GM12891 (cell line): Measurements from ENCODE around the gene SUZ12.
"Not testable (repeated sequence)": the region's sequence is repeated elsewhere in the genome, so short reads cannot be mapped to it uniquely, and the experiment has no call there.

Source experiments
- DNase-seq: peaks from one replicate; pipeline ENCODE4 v3.0.0; 2011; ENCODE audit warnings: low spot score; ENCODE audit not compliant: insufficient read length
- FAIRE-seq: peaks from 2 replicates; lab custom pipeline; 2011; peaks lifted over from hg19 to GRCh38; lab: Jason Lieb, UNC
- PAX5 ChIP-seq: IDR thresholded peaks from 2 replicates; pipeline ENCODE4 v1.6.1; 2011; ENCODE audit warnings: low read length, moderate library complexity, mild to moderate bottlenecking; ENCODE audit not compliant: insufficient read depth, severe bottlenecking
- POLR2A ChIP-seq: IDR thresholded peaks from 2 replicates; pipeline ENCODE4 v1.6.1; 2011; ENCODE audit warnings: low read depth, low read length, control low read depth
- POLR2AphosphoS5 ChIP-seq: IDR thresholded peaks from 2 replicates; pipeline ENCODE4 v1.6.1; 2011; ENCODE audit warnings: low read depth, low read length, control low read depth
- POU2F2 ChIP-seq: IDR thresholded peaks from 2 replicates; pipeline ENCODE4 v1.6.1; 2011; ENCODE audit warnings: low read depth, mild to moderate bottlenecking, control low read depth, low read length, moderate library complexity
- SPI1 ChIP-seq: IDR thresholded peaks from 2 replicates; pipeline ENCODE4 v1.6.1; 2011; ENCODE audit warnings: low read depth, low read length, control low read depth
- TAF1 ChIP-seq: IDR thresholded peaks from 2 replicates; pipeline ENCODE4 v1.6.1; 2011; ENCODE audit warnings: low read depth, low read length, control low read depth

The SUZ12 gene

GRCh38 chr17:31967648-31968047, 30.8 kb downstream of the SUZ12 start:
- FAIRE-seq (no peak), DNase-seq (no peak)
- TF ChIP-seq POLR2A: no peak
- TF ChIP-seq PAX5: no peak
- TF ChIP-seq SPI1: no peak
- no peak for TF ChIP-seq POU2F2
- no peak for TF ChIP-seq TAF1
- no peak for TF ChIP-seq POLR2AphosphoS5

- DNase-seq, FAIRE-seq: not testable (repeated sequence)
Measured at GRCh38 chr17:31970416-31970815, 33.6 kb downstream of the SUZ12 start.

- FAIRE-seq, DNase-seq: not testable (repeated sequence)
Measured at GRCh38 chr17:31974269-31975071, 37.7 kb downstream of the SUZ12 start.

- not testable (repeated sequence) for FAIRE-seq, DNase-seq
Measured at GRCh38 chr17:31975391-31975790, 38.6 kb downstream of the SUZ12 start.

GRCh38 chr17:31991821-31992220, 55.0 kb downstream of the SUZ12 start:
- FAIRE-seq, DNase-seq: not testable (repeated sequence)

GRCh38 chr17:31997005-31997404, 60.2 kb downstream of the SUZ12 start:
- DNase-seq (no peak), FAIRE-seq (no peak)
- TF ChIP-seq SPI1 (no peak), PAX5 (no peak), TAF1 (no peak), POLR2AphosphoS5 (no peak), POLR2A (no peak), POU2F2 (no peak)

- peak; percentile 96 for FAIRE-seq
- peak; percentile 79 for DNase-seq
- TF ChIP-seq POLR2A (no peak), PAX5 (no peak), POLR2AphosphoS5 (no peak), POU2F2 (no peak), TAF1 (no peak), SPI1 (no peak)
Measured at GRCh38 chr17:32006957-32007462, 70.2 kb downstream of the SUZ12 start, which contains the start of gene LRRC37B. Gene LRRC37B, plus strand, starts transcription at chr17:32007383. Its CDS starts 14,010 bp downstream, at chr17:32021393.

GRCh38 chr17:32007463-32008298, 70.9 kb downstream of the SUZ12 start:
- DNase-seq: peak; percentile 29
- TF ChIP-seq PAX5 (no peak), POLR2A (no peak), POU2F2 (no peak), TAF1 (no peak), SPI1 (no peak), POLR2AphosphoS5 (no peak)
- peak; percentile 31 for FAIRE-seq

GRCh38 chr17:32009262-32009542, 72.4 kb downstream of the SUZ12 start:
- FAIRE-seq: no peak
- DNase-seq: no peak
- TF ChIP-seq PAX5 (no peak), POLR2A (no peak)

GRCh38 chr17:32010114-32010513, 73.3 kb downstream of the SUZ12 start:
- TF ChIP-seq POLR2A (no peak), POU2F2 (no peak), TAF1 (no peak), POLR2AphosphoS5 (no peak), SPI1 (no peak), PAX5 (no peak)
- FAIRE-seq (no peak), DNase-seq (no peak)
